Osteocyte (in vitro differentiated cells): ENCODE measurements around the gene ACHE. TPM values are rescaled to one million over a fixed set of nuclear protein-coding genes. Genes with fewer than 3 reads are reported as not detected.
"Not testable (repeated sequence)": the region's sequence is repeated elsewhere in the genome, so short reads cannot be mapped to it uniquely, and the experiment has no call there.

Experiments
- DNase-seq: peaks from one replicate; pipeline ENCODE4 v3.0.0; 2021; ENCODE audit warnings: mixed read lengths; ENCODE audit not compliant: unreplicated experiment; ENCODE audit errors: extremely low spot score
- H3K27ac Mint-ChIP-seq: one replicate; pipeline ENCODE4 v1.8.0; 2021; ENCODE audit warnings: mild to moderate bottlenecking, mixed read lengths; ENCODE audit not compliant: unreplicated experiment
- H3K27me3 Mint-ChIP-seq: one replicate; pipeline ENCODE4 v1.8.0; 2021; ENCODE audit warnings: mixed read lengths; ENCODE audit not compliant: unreplicated experiment
- H3K36me3 Mint-ChIP-seq: one replicate; pipeline ENCODE4 v1.8.0; 2021; ENCODE audit warnings: mixed read lengths; ENCODE audit not compliant: unreplicated experiment
- H3K4me1 Mint-ChIP-seq: one replicate; pipeline ENCODE4 v1.8.0; 2021; ENCODE audit warnings: mixed read lengths; ENCODE audit not compliant: unreplicated experiment
- H3K4me3 Mint-ChIP-seq: one replicate; pipeline ENCODE4 v1.8.0; 2021; ENCODE audit warnings: mild to moderate bottlenecking, moderate library complexity, mixed read lengths; ENCODE audit not compliant: unreplicated experiment
- H3K9me3 Mint-ChIP-seq: one replicate; pipeline ENCODE4 v1.8.0; 2021; ENCODE audit warnings: mixed read lengths; ENCODE audit not compliant: unreplicated experiment
- CTCF ChIP-seq: fragments of 200-600 bp; sonication (generic); IDR thresholded peaks from 2 replicates; pipeline ENCODE4 v1.5.0; 2021; ENCODE audit warnings: antibody characterized with exemption, mild to moderate bottlenecking, moderate library complexity
- total RNA-seq: library from RNA; stranded (reverse); gene quantifications from 2 replicates; pipeline ENCODE4 v1.2.1, GENCODE V29; 2021

ACHE gene
- total RNA-seq, 1 donor from 2014 or later: 2.2 TPM

GRCh38 chr7:100933734-100934133, 38.0 kb upstream of the ACHE start:
- Mint-ChIP-seq H3K27me3 (peaks cover 6% of the 10 kb centered on the region), H3K4me3 (no peak overlapping the region), H3K36me3 (no peaks in the 10 kb centered on the region), H3K4me1 (no peaks in the 10 kb centered on the region), H3K9me3 (peaks cover 5% of the 10 kb centered on the region), H3K27ac (no peak overlapping the region)
- DNase-seq: no peak
- TF ChIP-seq CTCF: no peak

DNA sequence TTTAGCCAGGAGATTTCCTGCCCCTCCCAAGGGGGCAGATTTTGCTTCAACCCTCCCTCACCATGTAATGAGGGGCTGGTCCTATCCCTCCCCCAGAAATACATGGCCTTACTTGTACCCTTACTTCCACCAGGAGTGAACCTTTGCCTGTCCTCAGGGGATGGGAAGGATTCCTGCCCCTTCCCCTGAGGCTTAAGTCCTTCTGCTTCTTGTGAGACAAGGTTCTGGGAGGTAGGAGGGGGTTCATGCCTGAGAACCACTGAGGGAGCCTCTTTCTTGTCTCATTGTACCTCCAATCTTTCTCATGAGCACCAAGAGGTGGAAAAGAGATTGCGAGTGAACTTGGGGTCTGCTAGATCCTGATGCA, 34.1 kb upstream of the ACHE start:
- TF ChIP-seq CTCF: no peak
- H3K9me3 Mint-ChIP-seq: peaks cover 5% of the 10 kb centered on the region
- DNase-seq: no peak

DNA sequence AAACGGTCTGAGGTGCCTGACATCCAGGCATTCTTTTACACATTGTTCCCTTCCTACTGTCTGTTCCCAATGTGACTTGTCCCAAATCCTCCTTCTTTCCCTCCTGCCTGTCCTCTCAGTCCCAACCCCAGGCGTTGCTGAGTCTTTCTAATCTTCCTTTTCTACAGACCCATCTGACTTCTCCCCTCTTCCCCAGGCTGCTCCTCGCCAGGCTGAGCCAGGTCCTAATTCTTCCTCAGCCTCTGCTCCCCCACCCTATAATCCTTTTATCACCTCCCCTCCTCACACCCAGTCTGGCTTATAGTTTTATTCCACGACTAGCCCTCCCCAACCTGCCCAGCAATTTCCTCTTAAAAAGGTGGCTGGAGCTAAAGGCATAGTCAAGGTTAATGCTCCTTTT, 27.9 kb upstream of the ACHE start:
- not testable (repeated sequence) for H3K4me3 Mint-ChIP-seq, H3K9me3 Mint-ChIP-seq, H3K27ac Mint-ChIP-seq, H3K4me1 Mint-ChIP-seq, DNase-seq, H3K36me3 Mint-ChIP-seq
- H3K27me3 Mint-ChIP-seq: peaks cover 38% of the 10 kb centered on the region

More for the DNA sequence above, 34.1 kb upstream of the ACHE start:
- Mint-ChIP-seq H3K27ac (no peak overlapping the region), H3K4me3 (no peak overlapping the region), H3K36me3 (no peaks in the 10 kb centered on the region), H3K4me1 (no peaks in the 10 kb centered on the region), H3K27me3 (peaks cover 6% of the 10 kb centered on the region)

- Mint-ChIP-seq H3K4me1 (peaks cover 2% of the 10 kb centered on the region), H3K4me3 (no peak overlapping the region), H3K27ac (no peak overlapping the region), H3K36me3 (no peaks in the 10 kb centered on the region), H3K9me3 (no peaks in the 10 kb centered on the region), H3K27me3 (peaks cover 40% of the 10 kb centered on the region)
- no peak for DNase-seq
- no peak for TF ChIP-seq CTCF
These were observed 25.4 kb upstream of the ACHE start for GRCh38 chr7:100921039-100921438.

DNA sequence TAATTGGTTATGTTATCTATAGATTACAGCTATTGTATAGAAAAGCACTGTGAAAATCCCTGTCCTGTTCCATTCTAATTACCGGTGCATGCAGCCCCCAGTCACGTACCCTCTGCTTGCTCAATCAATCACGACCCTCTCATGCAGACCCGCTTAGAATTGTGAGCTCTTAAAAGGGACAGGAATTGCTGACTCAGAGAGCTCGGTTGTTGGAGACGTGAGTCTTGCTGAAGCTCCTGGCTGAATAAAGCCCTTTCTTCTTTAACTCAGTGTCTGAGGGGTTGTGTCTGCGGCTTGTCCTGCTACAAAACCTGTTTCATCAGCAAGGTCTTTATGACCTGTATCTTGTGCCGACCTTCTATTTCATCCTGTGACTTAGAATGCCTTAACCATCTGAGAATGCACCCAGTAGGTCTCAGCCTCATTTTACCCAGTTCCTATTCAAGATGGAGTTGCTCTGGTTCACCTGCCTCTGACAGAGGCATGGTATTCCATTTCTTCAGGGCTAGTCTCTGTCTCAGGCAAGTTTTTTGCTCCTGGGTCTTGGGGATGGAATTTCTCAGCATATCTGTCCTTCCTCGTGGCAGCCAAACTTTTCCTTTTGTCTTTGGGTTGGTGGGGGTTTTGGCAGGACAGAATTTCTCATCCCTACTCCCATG, 24.2 kb upstream of the ACHE start:
- not testable (repeated sequence) for H3K4me1 Mint-ChIP-seq, H3K9me3 Mint-ChIP-seq, H3K27ac Mint-ChIP-seq, DNase-seq, H3K36me3 Mint-ChIP-seq, H3K4me3 Mint-ChIP-seq
- peaks cover 40% of the 10 kb centered on the region for H3K27me3 Mint-ChIP-seq

DNA sequence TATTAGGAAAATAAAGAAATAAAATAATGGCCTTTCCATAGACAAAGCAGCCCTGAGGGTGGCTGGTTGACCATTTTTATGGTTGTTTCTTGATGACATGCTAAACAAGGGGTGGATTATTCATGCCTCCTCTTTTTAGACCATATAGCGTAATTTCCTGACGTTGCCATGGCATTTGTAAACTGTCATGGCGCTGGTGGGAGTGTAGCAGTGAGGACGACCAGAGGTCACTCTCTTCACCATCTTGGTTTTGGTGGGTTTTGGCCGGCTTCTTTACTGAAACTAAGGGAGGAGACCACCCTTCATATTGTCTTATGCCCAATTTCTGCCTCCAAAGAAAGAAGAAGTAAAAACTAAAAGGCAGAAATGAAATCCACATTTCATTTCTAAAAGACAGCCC, 23.6 kb upstream of the ACHE start:
- not testable (repeated sequence) for DNase-seq, H3K9me3 Mint-ChIP-seq, H3K4me1 Mint-ChIP-seq, H3K4me3 Mint-ChIP-seq, H3K36me3 Mint-ChIP-seq, H3K27ac Mint-ChIP-seq
- H3K27me3 Mint-ChIP-seq: peaks cover 40% of the 10 kb centered on the region
